Panc1 (cell line): ENCODE data around the gene B4GALT5. TPM values are rescaled to one million over a fixed set of nuclear protein-coding genes. Genes with fewer than 3 reads are reported as not detected.
"Not testable (repeated sequence)": the region's sequence is repeated elsewhere in the genome, so short reads cannot be mapped to it uniquely, and the experiment has no call there.

Experiments used
- ATAC-seq: fragments of 200-7000 bp; cut with Tn5 transposase; 2 replicates; pipeline ENCODE4 v1.9.1; 2020; ENCODE audit warnings: mild to moderate bottlenecking, moderate library complexity
- BruUV-seq: library from RNA; stranded (reverse); fragments of 400-500 nt; replicated peaks from 2 replicates; lab custom pipeline; 2021; lab: Mats Ljungman, UMichigan
- CTCF ChIA-PET: fragments of 300-600 bp; sonication (Branson Sonifier 250); formaldehyde crosslinking; loops from one replicate; lab custom pipeline; 2022; ENCODE audit warnings: antibody characterized with exemption; lab: Charles Lee
- POLR2A ChIA-PET: fragments of 300-600 bp; sonication (Branson Sonifier 250); formaldehyde crosslinking; loops from one replicate; lab custom pipeline; 2022; ENCODE audit warnings: antibody characterized with exemption; lab: Charles Lee
- DNase-seq: peaks from one replicate; pipeline ENCODE4 v3.0.0-alpha.2; 2010; ENCODE audit warnings: low read depth, low spot score
- H3K27ac ChIP-seq: 2 replicates; pipeline ENCODE4 v1.5.1; 2011; ENCODE audit warnings: mild to moderate bottlenecking, low read length, inconsistent platforms
- H3K27me3 ChIP-seq: fragments of 200-500 bp; sonication (Bioruptor generic); 2 replicates; pipeline ENCODE4 v1.6.0; 2014; ENCODE audit warnings: low read length, inconsistent platforms; ENCODE audit not compliant: control insufficient read depth, insufficient read depth
- H3K36me3 ChIP-seq: fragments of 200-500 bp; sonication (Bioruptor generic); 2 replicates; pipeline ENCODE4 v1.5.1; 2014; ENCODE audit warnings: inconsistent platforms, mild to moderate bottlenecking, low read length, moderate library complexity; ENCODE audit not compliant: control insufficient read depth, insufficient read depth
- H3K4me1 ChIP-seq: 2 replicates; pipeline ENCODE4 v1.5.1; 2011; ENCODE audit warnings: inconsistent platforms, mild to moderate bottlenecking, low read length, moderate library complexity; ENCODE audit not compliant: control insufficient read depth, insufficient read depth
- H3K4me3 ChIP-seq, 2 experiments: 2 replicates each; pipeline ENCODE4 v1.5.1; 2011 to 2012; ENCODE audit warnings: low read depth in 2 of 2, low read length in 2 of 2, mild to moderate bottlenecking in 2 of 2, inconsistent platforms in 1 of 2, moderate library complexity in 1 of 2
- H3K9me3 ChIP-seq: fragments of 200-500 bp; sonication (Bioruptor generic); 2 replicates; pipeline ENCODE4 v1.5.1; 2014; ENCODE audit warnings: low read depth, mild to moderate bottlenecking, inconsistent platforms, low read length, moderate library complexity; ENCODE audit not compliant: control insufficient read depth, insufficient read depth
- CTCF ChIP-seq: fragments of 450-650 bp; IDR thresholded peaks from 2 replicates; pipeline ENCODE4 v1.5.1; 2017; ENCODE audit warnings: mild to moderate bottlenecking
- POLR2AphosphoS5 ChIP-seq: IDR thresholded peaks from 2 replicates; pipeline ENCODE4 v1.6.1; 2012; ENCODE audit warnings: mild to moderate bottlenecking, low read depth, low read length, moderate library complexity
- REST ChIP-seq, 2 experiments: IDR thresholded peaks; 2 replicates each; pipeline ENCODE4 v1.6.1; 2011 to 2012; ENCODE audit warnings: low read depth in 2 of 2, control low read depth in 1 of 2, low read length in 1 of 2, mild to moderate bottlenecking in 1 of 2, moderate library complexity in 1 of 2; ENCODE audit not compliant: insufficient read depth in 1 of 2
- SIN3A ChIP-seq: IDR thresholded peaks from 2 replicates; pipeline ENCODE4 v1.6.1; 2012; ENCODE audit warnings: low read depth, mild to moderate bottlenecking, low read length, moderate library complexity, borderline replicate concordance; ENCODE audit not compliant: insufficient read depth
- TCF7L2 ChIP-seq: IDR thresholded peaks from 2 replicates; pipeline ENCODE4 v1.6.1; 2011; ENCODE audit warnings: mild to moderate bottlenecking, low read depth, low read length, inconsistent platforms
- in situ Hi-C: cut with HindIII; loops from 2 replicates; pipeline ENCODE4 v1.10.0; 2016; ENCODE audit warnings: low sequenced_read_pairs, low pct_unique_long_range_greater_than_20kb
- intact Hi-C: fragments of 100-400 bp; cut with micrococcal nuclease; formaldehyde crosslinking; loops from one replicate; pipeline ENCODE4 v1.10.0; 2022; ENCODE audit not compliant: unreplicated experiment
- total RNA-seq: library from RNA; stranded (reverse); gene quantifications from one replicate; pipeline ENCODE4 v1.2.1, GENCODE V29; 2021; ENCODE audit not compliant: unreplicated experiment

B4GALT5 gene
- total RNA-seq, 1 experiment from 2014 or later: 40.0 TPM

GRCh38 chr20:49616154-49617007 is 97.3 kb downstream of the B4GALT5 start:
- in situ Hi-C loops: no loop called here
- DNase-seq (no peak), ATAC-seq (no peak)
- Histone ChIP-seq H3K36me3 (no peaks in the 10 kb centered on the region), H3K9me3 (no peaks in the 10 kb centered on the region), H3K27ac (no peak overlapping the region), H3K27me3 (no peaks in the 10 kb centered on the region), H3K4me1 (peaks cover 9% of the 10 kb centered on the region; the same call in 1 of the 2 replicates), H3K4me3 (no peak overlapping the region)
- intact Hi-C loops: no loop called here
- no TSS peak for BruUV-seq
- CTCF ChIA-PET: interaction anchor here (0.6 kb wide), 1 partner anchor 14 kb away, joined by 3 read pairs; no protein-coding TSS in a partner anchor
- POLR2A ChIA-PET: interaction anchor here (0.6 kb wide), 1 partner anchor 462 kb away, joined by 8 read pairs; no protein-coding TSS in a partner anchor
- no peak for TF ChIP-seq CTCF
- TF ChIP-seq REST (IDR thresholded peaks at IDR 0.05; ENCODE audit: insufficient read depth in 1 of 2, low read depth in 2 of 2, low read length in 1 of 2): no peak
- no peak for TF ChIP-seq TCF7L2
- TF ChIP-seq POLR2AphosphoS5: no peak
- no peak for TF ChIP-seq SIN3A

- CTCF ChIA-PET: interaction anchor here (0.6 kb wide), 2 partner anchors 14 to 15 kb away, joined by 3 to 7 read pairs; no protein-coding TSS in a partner anchor
- POLR2A ChIA-PET: interaction anchor here (0.6 kb wide), 1 partner anchor 11 kb away, joined by 5 read pairs; no protein-coding TSS in a partner anchor
- DNase-seq (no peak), ATAC-seq (peak; percentile 27; the same call in 1 of the 2 replicates)
- in situ Hi-C loops: no loop called here
- intact Hi-C loops: no loop called here
- no peak for TF ChIP-seq SIN3A
- no peak for TF ChIP-seq CTCF
- TF ChIP-seq REST (IDR thresholded peaks at IDR 0.05; ENCODE audit: insufficient read depth in 1 of 2, low read depth in 2 of 2, low read length in 1 of 2): no peak
- no peak for TF ChIP-seq TCF7L2
- TF ChIP-seq POLR2AphosphoS5: no peak
- Histone ChIP-seq H3K4me3 (no peak overlapping the region), H3K9me3 (no peaks in the 10 kb centered on the region), H3K27ac (no peak overlapping the region), H3K36me3 (no peaks in the 10 kb centered on the region), H3K4me1 (peaks cover 9% of the 10 kb centered on the region; the same call in 1 of the 2 replicates), H3K27me3 (no peaks in the 10 kb centered on the region)
- BruUV-seq: no TSS peak
Observed at GRCh38 chr20:49615401-49616153, 98.1 kb downstream of the B4GALT5 start.

GRCh38 chr20:49615051-49615400 is 98.7 kb downstream of the B4GALT5 start:
- H3K4me1 ChIP-seq, DNase-seq, H3K4me3 ChIP-seq, ATAC-seq, H3K27me3 ChIP-seq, in situ Hi-C loops, intact Hi-C loops, H3K36me3 ChIP-seq, H3K27ac ChIP-seq, H3K9me3 ChIP-seq, BruUV-seq: not testable (repeated sequence)
- ChIA-PET CTCF (interaction anchor here (0.6 kb wide), 2 partner anchors 13 to 287 kb away, joined by 3 to 7 read pairs; no protein-coding TSS in a partner anchor), POLR2A (interaction anchor here (0.6 kb wide), 1 partner anchor 11 kb away, joined by 5 read pairs; no protein-coding TSS in a partner anchor)
